Natural killer cell (primary cell): ENCODE measurements around the gene TBC1D23. TPM values are rescaled to one million over a fixed set of nuclear protein-coding genes. Genes with fewer than 3 reads are reported as not detected.
A peak's percentile ranks its signal among the peaks of the same experiment; 100 is the strongest.

Experiments used
- ATAC-seq, 3 donors: fragments of 150-1000 bp in 2 of 3; fragments of 200-7000 bp in 1 of 3; cut with Tn5 transposase; 1 replicate in 1 of 3; 2 replicates in 2 of 3; pipeline ENCODE4 v1.10.0; 2021; ENCODE audit warnings: mild to moderate bottlenecking in 2 of 3, moderate library complexity in 2 of 3
- DNase-seq, 2 donors: peaks; one replicate each; pipeline versions ENCODE4 v3.0.0 to v3.0.0-alpha.2; 2013 to 2021; ENCODE audit warnings: mixed read lengths in 1 of 2
- H3K27ac ChIP-seq: one replicate; pipeline ENCODE4 v1.5.1; 2013; ENCODE audit warnings: mild to moderate bottlenecking, low read length
- H3K27me3 ChIP-seq: one replicate; pipeline ENCODE4 v1.6.1; 2013; ENCODE audit warnings: low read length; ENCODE audit not compliant: control insufficient read depth, insufficient read depth
- H3K36me3 ChIP-seq: one replicate; pipeline ENCODE4 v1.6.1; 2013; ENCODE audit warnings: low read length; ENCODE audit not compliant: control insufficient read depth, insufficient read depth
- H3K4me1 ChIP-seq: one replicate; pipeline ENCODE4 v1.6.1; 2013; ENCODE audit warnings: low read length; ENCODE audit not compliant: control insufficient read depth, insufficient read depth
- H3K4me3 ChIP-seq: one replicate; pipeline ENCODE4 v1.5.1; 2013; ENCODE audit warnings: low read length
- H3K9me3 ChIP-seq: one replicate; pipeline ENCODE4 v1.6.1; 2013; ENCODE audit warnings: low read length; ENCODE audit not compliant: control insufficient read depth, insufficient read depth
- H3K27ac Mint-ChIP-seq, 2 donors: one replicate each; pipeline ENCODE4 v1.8.0; 2022; ENCODE audit warnings: mild to moderate bottlenecking in 2 of 2, mixed read lengths in 2 of 2, moderate library complexity in 1 of 2
- H3K27me3 Mint-ChIP-seq, 2 donors: one replicate each; pipeline ENCODE4 v1.8.0; 2022; ENCODE audit warnings: low read depth in 2 of 2, mixed read lengths in 2 of 2
- H3K36me3 Mint-ChIP-seq: one replicate; pipeline ENCODE4 v1.8.0; 2022; ENCODE audit warnings: mixed read lengths
- H3K4me1 Mint-ChIP-seq, 2 donors: one replicate each; pipeline ENCODE4 v1.8.0; 2022; ENCODE audit warnings: mixed read lengths in 2 of 2
- H3K4me3 Mint-ChIP-seq: one replicate; pipeline ENCODE4 v1.8.0; 2022; ENCODE audit warnings: mild to moderate bottlenecking, moderate library complexity, mixed read lengths
- H3K9me3 Mint-ChIP-seq, 2 donors: one replicate each; pipeline ENCODE4 v1.8.0; 2022; ENCODE audit warnings: mixed read lengths in 2 of 2
- WGBS: methylation state at CpG from one replicate; pipeline ENCODE4 v1.1.7; 2013; ENCODE audit warnings: missing lambda C conversion rate; ENCODE audit not compliant: insufficient coverage; 5-methylcytosine and 5-hydroxymethylcytosine counted together
- intact Hi-C: fragments of 100-400 bp; cut with micrococcal nuclease; formaldehyde crosslinking; loops from one replicate; pipeline ENCODE4 v1.14.2; 2022
- total RNA-seq, 4 donors: library from RNA; stranded (reverse); fragments of 120-200 nt in 1 of 4; gene quantifications; one replicate each; pipeline versions ENCODE4 v1.2.3 to v1.2.4, GENCODE V29; 2013 to 2022
- TF ChIP-seq, protein P1 (sequence below): fragments of 200-600 bp; IDR thresholded peaks from one replicate; pipeline ENCODE4 v1.8.0; 2022; ENCODE audit warnings: antibody characterized with exemption

The TBC1D23 gene
- total RNA-seq, 3 donors from 2014 or later (not counting 1 experiment from before 2014, with no cell fraction given), result 38.8 to 50.3 (median 45.4) TPM

DNA sequence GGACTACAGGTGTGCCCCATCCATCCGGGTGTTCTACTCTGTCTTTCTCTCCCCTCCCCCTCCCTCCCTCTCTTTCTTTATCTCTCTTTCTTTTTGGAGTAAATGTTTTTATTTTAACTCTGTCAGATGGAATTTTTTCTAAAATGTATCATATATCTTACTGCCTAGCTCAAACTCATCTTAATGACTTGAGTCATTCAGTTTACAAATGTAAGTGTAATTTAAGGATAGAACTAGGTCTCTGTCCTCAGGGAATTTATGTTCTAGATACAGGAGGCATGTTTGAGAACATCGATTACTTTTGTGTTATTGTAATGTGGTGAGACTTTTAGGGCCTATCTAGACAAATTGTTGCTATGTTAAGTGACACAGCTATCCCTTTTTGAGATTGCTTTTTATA, 3.5 kb downstream of the TBC1D23 start:
- H3K4me1 Mint-ChIP-seq, result peaks cover 39 to 48% of the 10 kb centered on the region in 2 donors
- 100% methylated on average over 1 of the region's 2 CpGs for WGBS
- no peak overlapping the region for H3K4me3 ChIP-seq
- no peaks in the 10 kb centered on the region for H3K9me3 Mint-ChIP-seq
- no peaks in the 10 kb centered on the region for H3K36me3 Mint-ChIP-seq
- TF ChIP-seq, protein P1, sequence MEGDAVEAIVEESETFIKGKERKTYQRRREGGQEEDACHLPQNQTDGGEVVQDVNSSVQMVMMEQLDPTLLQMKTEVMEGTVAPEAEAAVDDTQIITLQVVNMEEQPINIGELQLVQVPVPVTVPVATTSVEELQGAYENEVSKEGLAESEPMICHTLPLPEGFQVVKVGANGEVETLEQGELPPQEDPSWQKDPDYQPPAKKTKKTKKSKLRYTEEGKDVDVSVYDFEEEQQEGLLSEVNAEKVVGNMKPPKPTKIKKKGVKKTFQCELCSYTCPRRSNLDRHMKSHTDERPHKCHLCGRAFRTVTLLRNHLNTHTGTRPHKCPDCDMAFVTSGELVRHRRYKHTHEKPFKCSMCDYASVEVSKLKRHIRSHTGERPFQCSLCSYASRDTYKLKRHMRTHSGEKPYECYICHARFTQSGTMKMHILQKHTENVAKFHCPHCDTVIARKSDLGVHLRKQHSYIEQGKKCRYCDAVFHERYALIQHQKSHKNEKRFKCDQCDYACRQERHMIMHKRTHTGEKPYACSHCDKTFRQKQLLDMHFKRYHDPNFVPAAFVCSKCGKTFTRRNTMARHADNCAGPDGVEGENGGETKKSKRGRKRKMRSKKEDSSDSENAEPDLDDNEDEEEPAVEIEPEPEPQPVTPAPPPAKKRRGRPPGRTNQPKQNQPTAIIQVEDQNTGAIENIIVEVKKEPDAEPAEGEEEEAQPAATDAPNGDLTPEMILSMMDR, result no peak
- H3K27me3 ChIP-seq, result no peaks in the 10 kb centered on the region
- no peak for DNase-seq
- H3K27me3 Mint-ChIP-seq, result no peaks in the 10 kb centered on the region
- no peak for ATAC-seq
- H3K36me3 ChIP-seq, result no peaks in the 10 kb centered on the region
- H3K9me3 ChIP-seq, result no peaks in the 10 kb centered on the region
- no peak overlapping the region for H3K27ac ChIP-seq
- intact Hi-C loops, result loop anchor here (5.0 to 10.0 kb wide), 3 partner anchors 443 to 1742 kb away; partner anchors contain the start of genes CLDND1, PCNP and TFG
- H3K4me3 Mint-ChIP-seq, result peak overlapping the region; percentile 36
- H3K27ac Mint-ChIP-seq, result peak overlapping the region; percentile 19 to 37
- peaks cover 18% of the 10 kb centered on the region for H3K4me1 ChIP-seq

DNA sequence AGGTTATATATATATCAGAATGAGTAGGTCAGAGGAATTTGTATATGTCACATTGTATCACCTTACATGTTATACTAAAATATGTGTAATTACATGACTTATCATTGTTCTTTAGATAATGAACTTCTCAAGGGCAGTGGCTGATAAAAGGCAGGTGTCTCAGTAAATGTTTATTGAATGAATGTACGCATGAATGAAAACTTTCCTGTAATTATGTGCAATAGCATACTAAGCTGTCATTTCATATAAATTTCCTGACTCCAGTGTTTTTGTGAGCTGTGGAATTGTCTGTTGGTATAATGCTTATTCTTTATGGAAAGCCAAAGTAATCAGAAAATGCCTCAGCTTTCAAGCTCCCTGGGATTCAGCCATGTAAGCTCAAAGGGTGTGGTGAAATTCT, 4.2 kb downstream of the TBC1D23 start:
- H3K4me3 Mint-ChIP-seq, result no peak overlapping the region
- peaks cover 39 to 46% of the 10 kb centered on the region in 2 donors for H3K4me1 Mint-ChIP-seq
- H3K9me3 ChIP-seq, result no peaks in the 10 kb centered on the region
- H3K36me3 ChIP-seq, result no peaks in the 10 kb centered on the region
- ATAC-seq, result no peak
- intact Hi-C loops, result loop anchor here (10.0 kb wide), 1 partner anchor 1310 kb away; the partner anchor contains the start of gene PCNP
- no CpG with 5 or more reads among the region's 1 CpG for WGBS
- TF ChIP-seq, protein P1, result no peak
- no peaks in the 10 kb centered on the region for H3K27me3 Mint-ChIP-seq
- H3K4me1 ChIP-seq, result peaks cover 16% of the 10 kb centered on the region
- peak overlapping the region in 1 of 2 donors; percentile 37 for H3K27ac Mint-ChIP-seq
- no peaks in the 10 kb centered on the region for H3K9me3 Mint-ChIP-seq
- H3K27me3 ChIP-seq, result no peaks in the 10 kb centered on the region
- no peak for DNase-seq
- no peak overlapping the region for H3K27ac ChIP-seq
- no peak overlapping the region for H3K4me3 ChIP-seq
- no peaks in the 10 kb centered on the region for H3K36me3 Mint-ChIP-seq

DNA sequence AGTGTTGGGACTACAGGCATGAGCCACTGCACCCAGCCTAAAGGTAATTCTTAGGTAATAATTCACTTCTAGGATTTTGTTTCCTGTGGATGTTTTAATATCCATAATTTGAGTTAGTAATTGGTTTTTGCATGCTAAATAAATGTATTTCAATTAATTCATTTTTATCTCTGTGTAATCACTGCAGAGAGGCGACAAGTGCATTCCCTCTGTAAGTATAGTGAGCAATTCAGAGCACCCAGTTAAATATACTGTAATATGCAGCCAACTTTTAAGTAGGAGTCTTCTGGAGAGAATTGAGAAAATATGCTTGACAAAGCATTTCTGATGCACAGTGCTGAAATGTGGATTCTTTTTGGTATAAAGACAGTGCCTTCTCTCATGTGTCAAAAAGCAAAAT, 5.7 kb downstream of the TBC1D23 start:
- no peaks in the 10 kb centered on the region for H3K27me3 Mint-ChIP-seq
- peaks cover 36 to 40% of the 10 kb centered on the region in 2 donors for H3K4me1 Mint-ChIP-seq
- TF ChIP-seq, protein P1, result no peak
- DNase-seq (no peak), ATAC-seq (no peak)
- no CpG with 5 or more reads among the region's 1 CpG for WGBS
- Histone ChIP-seq H3K4me3 (no peak overlapping the region), H3K36me3 (no peaks in the 10 kb centered on the region), H3K9me3 (no peaks in the 10 kb centered on the region), H3K27ac (no peak overlapping the region), H3K4me1 (peaks cover 6% of the 10 kb centered on the region), H3K27me3 (no peaks in the 10 kb centered on the region)
- H3K27ac Mint-ChIP-seq, result no peak overlapping the region
- H3K4me3 Mint-ChIP-seq, result no peak overlapping the region
- intact Hi-C loops, result loop anchor here (10.0 kb wide), 1 partner anchor 1308 kb away; the partner anchor contains the start of gene PCNP
- no peaks in the 10 kb centered on the region for H3K36me3 Mint-ChIP-seq
- no peaks in the 10 kb centered on the region for H3K9me3 Mint-ChIP-seq

DNA sequence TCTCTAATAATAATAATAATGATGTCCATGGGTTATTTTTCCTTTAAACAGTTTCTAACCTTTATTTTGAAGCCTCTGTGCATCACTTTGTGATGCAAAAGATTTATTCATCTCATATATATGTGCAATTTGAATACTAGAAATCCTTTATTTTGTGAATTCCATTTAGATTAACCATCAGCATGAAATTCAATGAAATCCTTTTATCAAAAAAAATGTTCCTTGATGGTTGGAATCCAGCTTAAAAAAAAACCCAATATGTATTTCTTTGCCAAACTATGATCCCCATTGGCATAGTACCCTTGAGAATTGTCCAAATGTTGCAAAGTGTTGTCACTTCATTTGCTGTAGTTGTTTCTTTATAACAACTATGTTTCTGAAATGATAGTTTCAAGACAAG, 7.4 kb downstream of the TBC1D23 start:
- no peak overlapping the region for H3K27ac Mint-ChIP-seq
- no peak overlapping the region for H3K4me3 Mint-ChIP-seq
- H3K27me3 Mint-ChIP-seq, result no peaks in the 10 kb centered on the region
- Histone ChIP-seq H3K9me3 (no peaks in the 10 kb centered on the region), H3K27me3 (no peaks in the 10 kb centered on the region), H3K4me1 (no peaks in the 10 kb centered on the region), H3K4me3 (no peak overlapping the region), H3K36me3 (no peaks in the 10 kb centered on the region), H3K27ac (no peak overlapping the region)
- DNase-seq (no peak), ATAC-seq (no peak)
- H3K4me1 Mint-ChIP-seq, result peaks cover 26 to 31% of the 10 kb centered on the region in 2 donors
- intact Hi-C loops, result loop anchor here (10.0 kb wide), 1 partner anchor 1307 kb away; the partner anchor contains the start of gene PCNP
- H3K9me3 Mint-ChIP-seq, result no peaks in the 10 kb centered on the region
- no peaks in the 10 kb centered on the region for H3K36me3 Mint-ChIP-seq
- TF ChIP-seq, protein P1, result no peak
